SK-N-SH treated with all-trans-retinoic acid at 6 μM for 48 hours (cell line): ENCODE measurements around the gene RAB11FIP3.

Source experiments
- ARNTL ChIP-seq: fragments of 450-650 bp; formaldehyde crosslinking; IDR thresholded peaks from 2 replicates; pipeline ENCODE4 v1.5.0; 2020; ENCODE audit warnings: low read depth, mild to moderate bottlenecking, moderate library complexity, borderline replicate concordance
- BACH2 ChIP-seq: fragments of 250-450 bp; sonication (Bioruptor Pico); IDR thresholded peaks from 2 replicates; pipeline ENCODE4 v1.9.0; 2021; ENCODE audit warnings: mild to moderate bottlenecking, borderline replicate concordance
- CSDC2 ChIP-seq: fragments of 250-450 bp; sonication (Bioruptor Pico); IDR thresholded peaks from 2 replicates; pipeline ENCODE4 v1.5.0; 2020; ENCODE audit warnings: mild to moderate bottlenecking, moderate library complexity
- ISL1 ChIP-seq: fragments of 250-450 bp; sonication (Bioruptor Pico); IDR thresholded peaks from 2 replicates; pipeline ENCODE4 v2.1.2; 2022; ENCODE audit warnings: mild to moderate bottlenecking, moderate library complexity
- PPARA ChIP-seq: fragments of 250-450 bp; sonication (Bioruptor Pico); IDR thresholded peaks from 2 replicates; pipeline ENCODE4 v1.5.0; 2020; ENCODE audit warnings: mild to moderate bottlenecking, borderline replicate concordance
- TCF4 ChIP-seq: fragments of 250-450 bp; sonication (Bioruptor Pico); IDR thresholded peaks from 2 replicates; pipeline ENCODE4 v1.8.0; 2021; ENCODE audit warnings: mild to moderate bottlenecking, moderate library complexity, borderline replicate concordance
- TOX ChIP-seq: fragments of 250-450 bp; sonication (Bioruptor Pico); IDR thresholded peaks from 2 replicates; pipeline ENCODE4 v1.8.0; 2021; ENCODE audit warnings: mild to moderate bottlenecking, moderate library complexity, borderline replicate concordance
- ZC3H10 ChIP-seq: fragments of 250-450 bp; sonication (Bioruptor Pico); IDR thresholded peaks from 2 replicates; pipeline ENCODE4 v1.5.1; 2021; ENCODE audit warnings: mild to moderate bottlenecking, moderate library complexity
- ZFP3 ChIP-seq: fragments of 250-450 bp; sonication (Bioruptor Pico); IDR thresholded peaks from 2 replicates; pipeline ENCODE4 v1.5.0; 2020; ENCODE audit warnings: mild to moderate bottlenecking, moderate library complexity
- TF ChIP-seq, protein P1 (sequence below): fragments of 250-450 bp; sonication (Bioruptor Pico); IDR thresholded peaks from 2 replicates; pipeline ENCODE4 v1.8.0; 2020; ENCODE audit warnings: mild to moderate bottlenecking, moderate library complexity, borderline replicate concordance
- TF ChIP-seq, protein P2 (sequence below): fragments of 250-450 bp; sonication (Bioruptor Pico); IDR thresholded peaks from 2 replicates; pipeline ENCODE4 v1.5.1; 2020; ENCODE audit warnings: low read depth, mild to moderate bottlenecking, moderate library complexity
- TF ChIP-seq, protein P3 (sequence below): fragments of 250-450 bp; sonication (Bioruptor Pico); IDR thresholded peaks from 2 replicates; pipeline ENCODE4 v1.8.0; 2021; ENCODE audit warnings: low read depth, mild to moderate bottlenecking, moderate library complexity, borderline replicate concordance
- TF ChIP-seq, protein P4 (sequence below): fragments of 250-450 bp; sonication (Bioruptor Pico); IDR thresholded peaks from 2 replicates; pipeline ENCODE4 v1.5.1; 2021; ENCODE audit warnings: mild to moderate bottlenecking, moderate library complexity
- TF ChIP-seq, protein P5 (sequence below): fragments of 250-450 bp; sonication (Bioruptor Pico); IDR thresholded peaks from 2 replicates; pipeline ENCODE4 v1.5.0; 2020; ENCODE audit warnings: mild to moderate bottlenecking, moderate library complexity

DNA sequence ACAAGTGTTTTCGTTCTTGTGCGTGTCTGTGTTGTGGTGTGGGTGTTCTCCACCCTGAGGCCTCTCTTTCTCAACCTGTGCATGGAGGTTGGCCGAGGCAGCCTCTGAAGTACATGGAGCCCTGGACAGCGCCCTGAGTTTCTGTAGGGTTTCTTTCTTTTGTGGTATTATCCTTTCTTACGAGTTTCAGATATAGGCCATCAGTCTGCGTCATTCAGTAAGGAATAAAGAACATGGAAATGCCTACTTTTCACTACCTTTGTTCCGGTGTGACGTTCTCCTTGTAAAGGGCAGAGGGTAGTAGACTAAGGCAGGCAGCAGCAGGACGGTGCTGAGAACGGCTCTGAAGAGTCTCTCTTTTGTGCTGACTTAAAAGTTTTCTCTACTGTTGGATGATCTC is 18.6 kb downstream of the RAB11FIP3 start:
- TF ChIP-seq TOX (CRISPR knock-in tag) = no peak
- no peak for TF ChIP-seq ARNTL (CRISPR knock-in tag)
- TF ChIP-seq ZC3H10 = no peak
- TF ChIP-seq, protein P1, sequence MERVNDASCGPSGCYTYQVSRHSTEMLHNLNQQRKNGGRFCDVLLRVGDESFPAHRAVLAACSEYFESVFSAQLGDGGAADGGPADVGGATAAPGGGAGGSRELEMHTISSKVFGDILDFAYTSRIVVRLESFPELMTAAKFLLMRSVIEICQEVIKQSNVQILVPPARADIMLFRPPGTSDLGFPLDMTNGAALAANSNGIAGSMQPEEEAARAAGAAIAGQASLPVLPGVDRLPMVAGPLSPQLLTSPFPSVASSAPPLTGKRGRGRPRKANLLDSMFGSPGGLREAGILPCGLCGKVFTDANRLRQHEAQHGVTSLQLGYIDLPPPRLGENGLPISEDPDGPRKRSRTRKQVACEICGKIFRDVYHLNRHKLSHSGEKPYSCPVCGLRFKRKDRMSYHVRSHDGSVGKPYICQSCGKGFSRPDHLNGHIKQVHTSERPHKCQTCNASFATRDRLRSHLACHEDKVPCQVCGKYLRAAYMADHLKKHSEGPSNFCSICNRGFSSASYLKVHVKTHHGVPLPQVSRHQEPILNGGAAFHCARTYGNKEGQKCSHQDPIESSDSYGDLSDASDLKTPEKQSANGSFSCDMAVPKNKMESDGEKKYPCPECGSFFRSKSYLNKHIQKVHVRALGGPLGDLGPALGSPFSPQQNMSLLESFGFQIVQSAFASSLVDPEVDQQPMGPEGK (CRISPR knock-in tag) = no peak
- TF ChIP-seq BACH2 (CRISPR knock-in tag) = no peak
- TF ChIP-seq PPARA (CRISPR knock-in tag) = no peak
- TF ChIP-seq, protein P2, sequence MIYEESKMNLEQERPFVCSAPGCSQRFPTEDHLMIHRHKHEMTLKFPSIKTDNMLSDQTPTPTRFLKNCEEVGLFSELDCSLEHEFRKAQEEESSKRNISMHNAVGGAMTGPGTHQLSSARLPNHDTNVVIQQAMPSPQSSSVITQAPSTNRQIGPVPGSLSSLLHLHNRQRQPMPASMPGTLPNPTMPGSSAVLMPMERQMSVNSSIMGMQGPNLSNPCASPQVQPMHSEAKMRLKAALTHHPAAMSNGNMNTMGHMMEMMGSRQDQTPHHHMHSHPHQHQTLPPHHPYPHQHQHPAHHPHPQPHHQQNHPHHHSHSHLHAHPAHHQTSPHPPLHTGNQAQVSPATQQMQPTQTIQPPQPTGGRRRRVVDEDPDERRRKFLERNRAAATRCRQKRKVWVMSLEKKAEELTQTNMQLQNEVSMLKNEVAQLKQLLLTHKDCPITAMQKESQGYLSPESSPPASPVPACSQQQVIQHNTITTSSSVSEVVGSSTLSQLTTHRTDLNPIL (CRISPR knock-in tag) = no peak
- TF ChIP-seq, protein P3, sequence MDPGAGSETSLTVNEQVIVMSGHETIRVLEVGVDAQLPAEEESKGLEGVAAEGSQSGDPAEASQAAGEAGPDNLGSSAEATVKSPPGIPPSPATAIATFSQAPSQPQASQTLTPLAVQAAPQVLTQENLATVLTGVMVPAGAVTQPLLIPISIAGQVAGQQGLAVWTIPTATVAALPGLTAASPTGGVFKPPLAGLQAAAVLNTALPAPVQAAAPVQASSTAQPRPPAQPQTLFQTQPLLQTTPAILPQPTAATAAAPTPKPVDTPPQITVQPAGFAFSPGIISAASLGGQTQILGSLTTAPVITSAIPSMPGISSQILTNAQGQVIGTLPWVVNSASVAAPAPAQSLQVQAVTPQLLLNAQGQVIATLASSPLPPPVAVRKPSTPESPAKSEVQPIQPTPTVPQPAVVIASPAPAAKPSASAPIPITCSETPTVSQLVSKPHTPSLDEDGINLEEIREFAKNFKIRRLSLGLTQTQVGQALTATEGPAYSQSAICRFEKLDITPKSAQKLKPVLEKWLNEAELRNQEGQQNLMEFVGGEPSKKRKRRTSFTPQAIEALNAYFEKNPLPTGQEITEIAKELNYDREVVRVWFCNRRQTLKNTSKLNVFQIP (CRISPR knock-in tag) = no peak
- no peak for TF ChIP-seq ZFP3
- TF ChIP-seq ISL1 = no peak
- no peak for TF ChIP-seq CSDC2 (CRISPR knock-in tag)
- TF ChIP-seq TCF4 (CRISPR knock-in tag) = no peak
- TF ChIP-seq, protein P4, sequence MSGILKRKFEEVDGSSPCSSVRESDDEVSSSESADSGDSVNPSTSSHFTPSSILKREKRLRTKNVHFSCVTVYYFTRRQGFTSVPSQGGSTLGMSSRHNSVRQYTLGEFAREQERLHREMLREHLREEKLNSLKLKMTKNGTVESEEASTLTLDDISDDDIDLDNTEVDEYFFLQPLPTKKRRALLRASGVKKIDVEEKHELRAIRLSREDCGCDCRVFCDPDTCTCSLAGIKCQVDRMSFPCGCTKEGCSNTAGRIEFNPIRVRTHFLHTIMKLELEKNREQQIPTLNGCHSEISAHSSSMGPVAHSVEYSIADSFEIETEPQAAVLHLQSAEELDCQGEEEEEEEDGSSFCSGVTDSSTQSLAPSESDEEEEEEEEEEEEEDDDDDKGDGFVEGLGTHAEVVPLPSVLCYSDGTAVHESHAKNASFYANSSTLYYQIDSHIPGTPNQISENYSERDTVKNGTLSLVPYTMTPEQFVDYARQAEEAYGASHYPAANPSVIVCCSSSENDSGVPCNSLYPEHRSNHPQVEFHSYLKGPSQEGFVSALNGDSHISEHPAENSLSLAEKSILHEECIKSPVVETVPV (CRISPR knock-in tag) = no peak
- TF ChIP-seq, protein P5, sequence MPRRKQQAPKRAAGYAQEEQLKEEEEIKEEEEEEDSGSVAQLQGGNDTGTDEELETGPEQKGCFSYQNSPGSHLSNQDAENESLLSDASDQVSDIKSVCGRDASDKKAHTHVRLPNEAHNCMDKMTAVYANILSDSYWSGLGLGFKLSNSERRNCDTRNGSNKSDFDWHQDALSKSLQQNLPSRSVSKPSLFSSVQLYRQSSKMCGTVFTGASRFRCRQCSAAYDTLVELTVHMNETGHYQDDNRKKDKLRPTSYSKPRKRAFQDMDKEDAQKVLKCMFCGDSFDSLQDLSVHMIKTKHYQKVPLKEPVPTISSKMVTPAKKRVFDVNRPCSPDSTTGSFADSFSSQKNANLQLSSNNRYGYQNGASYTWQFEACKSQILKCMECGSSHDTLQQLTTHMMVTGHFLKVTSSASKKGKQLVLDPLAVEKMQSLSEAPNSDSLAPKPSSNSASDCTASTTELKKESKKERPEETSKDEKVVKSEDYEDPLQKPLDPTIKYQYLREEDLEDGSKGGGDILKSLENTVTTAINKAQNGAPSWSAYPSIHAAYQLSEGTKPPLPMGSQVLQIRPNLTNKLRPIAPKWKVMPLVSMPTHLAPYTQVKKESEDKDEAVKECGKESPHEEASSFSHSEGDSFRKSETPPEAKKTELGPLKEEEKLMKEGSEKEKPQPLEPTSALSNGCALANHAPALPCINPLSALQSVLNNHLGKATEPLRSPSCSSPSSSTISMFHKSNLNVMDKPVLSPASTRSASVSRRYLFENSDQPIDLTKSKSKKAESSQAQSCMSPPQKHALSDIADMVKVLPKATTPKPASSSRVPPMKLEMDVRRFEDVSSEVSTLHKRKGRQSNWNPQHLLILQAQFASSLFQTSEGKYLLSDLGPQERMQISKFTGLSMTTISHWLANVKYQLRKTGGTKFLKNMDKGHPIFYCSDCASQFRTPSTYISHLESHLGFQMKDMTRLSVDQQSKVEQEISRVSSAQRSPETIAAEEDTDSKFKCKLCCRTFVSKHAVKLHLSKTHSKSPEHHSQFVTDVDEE (CRISPR knock-in tag) = no peak
